RWPE1 (cell line): ENCODE results near the gene TXNRD1.

Experiments used
- CTCF ChIA-PET: fragments of 350-600 bp; sonication (Branson Sonifier 250); formaldehyde crosslinking; extraction: SDS; loops from one replicate; lab custom pipeline; 2021; lab: Yijun Ruan, JAX
- POLR2A ChIA-PET: fragments of 400-600 bp; formaldehyde crosslinking; extraction: SDS; loops from one replicate; lab custom pipeline; 2020; ENCODE audit warnings: antibody characterized with exemption; ENCODE audit not compliant: low non-redundant PET; lab: Yijun Ruan, JAX
- DNase-seq: peaks from one replicate; pipeline ENCODE4 v3.0.0; 2012; ENCODE audit warnings: low spot score
- H3K27ac ChIP-seq: fragments of 450-650 bp; 2 replicates; pipeline ENCODE4 v1.5.1; 2017
- TF ChIP-seq, protein P1 (sequence below): fragments of 450-650 bp; conservative IDR thresholded peaks from 2 replicates; pipeline ENCODE4 v1.5.1; 2017; ENCODE audit warnings: low read depth, mild to moderate bottlenecking

TXNRD1 gene

DNA sequence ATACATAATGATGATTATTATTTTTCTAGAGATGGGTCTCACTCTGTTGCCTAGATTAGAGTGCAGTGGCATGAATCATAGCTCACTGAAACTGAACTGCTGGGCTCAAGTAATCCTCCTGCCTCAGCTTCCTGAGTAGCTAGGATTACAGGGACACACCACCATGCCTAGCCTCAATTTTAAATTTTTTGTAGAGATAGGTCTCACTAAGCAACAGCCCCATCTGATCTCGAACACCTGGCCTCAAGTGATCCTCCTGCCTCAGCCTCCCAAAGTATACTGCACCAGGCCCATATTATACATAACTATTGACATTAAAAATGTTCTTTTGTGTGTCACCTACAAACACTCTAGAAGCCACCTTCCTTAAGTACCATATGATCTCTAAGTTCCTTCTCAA lies 3.4 kb downstream of the TXNRD1 start:
- ChIA-PET CTCF (no interaction called here), POLR2A (interaction anchor here (1.8 kb wide), 1 partner anchor 69 kb away, joined by 11 read pairs; no protein-coding TSS in a partner anchor)
- TF ChIP-seq, protein P1, sequence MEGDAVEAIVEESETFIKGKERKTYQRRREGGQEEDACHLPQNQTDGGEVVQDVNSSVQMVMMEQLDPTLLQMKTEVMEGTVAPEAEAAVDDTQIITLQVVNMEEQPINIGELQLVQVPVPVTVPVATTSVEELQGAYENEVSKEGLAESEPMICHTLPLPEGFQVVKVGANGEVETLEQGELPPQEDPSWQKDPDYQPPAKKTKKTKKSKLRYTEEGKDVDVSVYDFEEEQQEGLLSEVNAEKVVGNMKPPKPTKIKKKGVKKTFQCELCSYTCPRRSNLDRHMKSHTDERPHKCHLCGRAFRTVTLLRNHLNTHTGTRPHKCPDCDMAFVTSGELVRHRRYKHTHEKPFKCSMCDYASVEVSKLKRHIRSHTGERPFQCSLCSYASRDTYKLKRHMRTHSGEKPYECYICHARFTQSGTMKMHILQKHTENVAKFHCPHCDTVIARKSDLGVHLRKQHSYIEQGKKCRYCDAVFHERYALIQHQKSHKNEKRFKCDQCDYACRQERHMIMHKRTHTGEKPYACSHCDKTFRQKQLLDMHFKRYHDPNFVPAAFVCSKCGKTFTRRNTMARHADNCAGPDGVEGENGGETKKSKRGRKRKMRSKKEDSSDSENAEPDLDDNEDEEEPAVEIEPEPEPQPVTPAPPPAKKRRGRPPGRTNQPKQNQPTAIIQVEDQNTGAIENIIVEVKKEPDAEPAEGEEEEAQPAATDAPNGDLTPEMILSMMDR: no peak
- peak overlapping the region; percentile 85 for H3K27ac ChIP-seq
- DNase-seq: no peak

DNA sequence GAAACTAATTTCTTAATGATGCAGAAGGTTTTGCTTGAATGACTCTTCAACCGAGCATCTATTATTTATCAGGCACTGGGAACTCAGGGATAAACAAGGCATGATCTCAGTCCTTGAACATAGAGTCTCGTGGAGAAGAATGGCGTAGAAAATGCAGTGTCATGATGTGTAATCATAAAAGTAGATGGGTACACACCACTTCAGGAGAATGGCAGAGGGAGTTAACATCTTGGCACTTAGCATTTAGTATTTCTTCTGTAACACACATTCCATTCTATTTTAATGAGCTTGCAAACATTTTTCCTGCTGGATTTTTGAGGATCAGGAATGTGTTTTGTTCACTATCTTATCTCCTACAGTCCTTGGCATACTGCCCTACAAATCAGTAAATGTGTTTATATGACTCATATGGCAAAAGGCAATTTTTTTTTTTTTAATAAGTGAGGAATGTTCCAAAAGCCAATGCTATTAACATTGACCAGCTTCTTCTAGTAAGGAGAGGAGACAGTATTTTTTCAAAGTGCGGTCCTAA lies 3.8 kb downstream of the TXNRD1 start:
- TF ChIP-seq, protein P1: no peak
- ChIA-PET POLR2A (interaction anchor here (1.8 kb wide), 1 partner anchor 68 kb away, joined by 11 read pairs; no protein-coding TSS in a partner anchor), CTCF (interaction anchor here (0.6 to 0.8 kb wide), 3 partner anchors 14 to 109 kb away, joined by 4 read pairs; partner anchors contain the start of gene EID3)
- peak; percentile 81 for DNase-seq
- H3K27ac ChIP-seq: peak overlapping the region; percentile 92

DNA sequence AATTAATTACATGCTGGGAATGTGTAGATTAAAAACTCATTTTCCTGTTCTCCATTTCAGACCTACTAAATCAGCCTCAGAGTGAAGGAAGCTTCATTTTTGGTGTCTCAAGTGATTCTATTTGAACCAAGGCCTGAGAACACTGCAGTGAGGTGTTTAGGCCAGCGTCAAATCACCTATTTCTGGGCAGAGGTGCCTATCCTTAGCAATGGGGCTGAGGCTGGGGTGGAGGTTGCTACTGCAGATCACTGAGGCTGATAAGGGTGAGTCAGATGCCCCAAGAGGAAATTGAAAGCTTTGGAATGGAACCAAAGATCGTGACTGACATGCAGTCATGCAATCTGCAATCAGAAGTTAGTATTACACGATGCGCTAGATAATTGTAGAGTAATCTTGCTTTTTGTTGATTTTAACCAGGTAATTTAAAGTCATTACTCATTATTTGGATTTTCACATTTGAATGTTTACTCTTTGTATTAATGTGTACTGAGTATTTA lies 4.4 kb downstream of the TXNRD1 start:
- TF ChIP-seq, protein P1: no peak
- ChIA-PET POLR2A (interaction anchor here (1.8 kb wide), 1 partner anchor 68 kb away, joined by 11 read pairs; no protein-coding TSS in a partner anchor), CTCF (interaction anchor here (0.5 to 0.8 kb wide), 4 partner anchors 15 to 109 kb away, joined by 3 to 4 read pairs (median 4); partner anchors contain the start of gene EID3)
- peak; percentile 96 for DNase-seq
- peak overlapping the region; percentile 92 for H3K27ac ChIP-seq

DNA sequence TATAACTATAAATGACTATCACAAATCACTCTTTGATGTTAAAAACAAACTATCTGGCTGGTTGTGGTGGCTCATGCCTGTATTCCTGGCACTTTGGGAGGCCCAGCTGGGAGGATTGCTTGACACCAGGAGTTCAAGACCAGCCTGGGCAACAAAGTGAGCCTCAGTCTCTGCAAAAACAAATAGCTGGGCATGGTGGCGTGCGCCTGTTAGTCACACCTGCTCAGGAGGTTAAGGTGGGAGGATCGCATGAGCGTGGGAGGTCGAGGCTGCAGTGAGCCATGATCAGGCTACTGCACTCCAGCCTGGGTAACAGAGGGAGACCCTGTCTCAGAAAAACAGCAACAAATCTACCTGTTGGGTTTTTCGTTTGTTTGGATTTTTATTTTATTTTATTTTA lies 5.4 kb downstream of the TXNRD1 start:
- CTCF ChIA-PET: interaction anchor here (0.6 kb wide), 1 partner anchor 73 kb away, joined by 3 read pairs; no protein-coding TSS in a partner anchor
- POLR2A ChIA-PET: no interaction called here
- H3K27ac ChIP-seq: peak overlapping the region; percentile 92
- DNase-seq: no peak
- TF ChIP-seq, protein P1: no peak

DNA sequence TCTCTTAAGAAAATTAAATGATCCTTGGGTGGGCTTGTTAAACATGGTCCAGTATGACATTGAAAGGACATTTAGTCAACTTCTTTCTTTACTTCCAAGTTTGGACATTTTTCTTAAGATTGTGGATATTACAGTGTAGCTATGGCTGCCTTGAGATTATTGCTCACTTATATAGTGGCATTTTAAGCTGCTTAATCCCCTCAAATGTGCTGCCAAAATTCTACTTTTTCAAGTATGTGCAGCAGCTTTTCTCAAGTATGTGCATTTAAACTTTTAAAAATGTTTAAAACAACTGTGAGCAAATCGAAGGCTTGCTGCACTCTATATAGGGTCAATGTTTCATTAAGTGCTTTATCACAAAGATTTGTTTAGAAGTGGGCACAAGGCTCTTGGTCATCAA lies 7.4 kb downstream of the TXNRD1 start:
- ChIA-PET CTCF (interaction anchor here (0.6 kb wide), 1 partner anchor 49 kb away, joined by 3 read pairs; no protein-coding TSS in a partner anchor), POLR2A (no interaction called here)
- DNase-seq: no peak
- no peak overlapping the region for H3K27ac ChIP-seq
- TF ChIP-seq, protein P1: no peak

DNA sequence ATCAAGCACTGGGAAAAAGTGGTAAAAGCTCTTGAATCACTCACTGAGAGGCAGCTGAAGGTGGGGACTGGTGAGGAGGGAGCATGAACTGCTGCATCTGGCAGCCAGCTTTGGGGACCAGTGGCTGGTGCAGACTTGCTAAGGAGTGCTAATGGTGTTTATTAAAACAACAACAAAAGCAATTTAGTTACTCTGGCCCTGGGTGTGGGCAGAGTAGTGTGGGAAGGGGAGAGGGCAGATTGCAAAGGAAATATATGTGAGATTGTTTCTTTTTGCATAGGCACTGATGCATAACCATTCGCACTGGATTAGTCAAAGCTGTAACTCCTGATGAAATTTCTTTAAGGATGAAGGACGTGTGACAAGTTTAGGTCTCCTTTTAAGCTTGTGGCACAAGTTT lies 8.1 kb downstream of the TXNRD1 start:
- CTCF ChIA-PET: interaction anchor here (0.6 kb wide), 1 partner anchor 48 kb away, joined by 3 read pairs; no protein-coding TSS in a partner anchor
- H3K27ac ChIP-seq: no peak overlapping the region
- POLR2A ChIA-PET: no interaction called here
- TF ChIP-seq, protein P1: no peak
- no peak for DNase-seq
